GM18511 (cell line): ENCODE results near the gene ATOH8.
"Not testable (repeated sequence)": the region's sequence is repeated elsewhere in the genome, so short reads cannot be mapped to it uniquely, and the experiment has no call there.

ENCODE experiments used
- ATAC-seq: cut with Tn5 transposase; IDR thresholded peaks from one replicate; pipeline ENCODE4 v1.9.1; 2021; ENCODE audit warnings: mild to moderate bottlenecking, moderate library complexity; ENCODE audit not compliant: unreplicated experiment

The ATOH8 gene

GRCh38 chr2:85823951-85824350, 70.2 kb downstream of the ATOH8 start:
- no peak for ATAC-seq

GRCh38 chr2:85826990-85827878, 73.4 kb downstream of the ATOH8 start:
- ATAC-seq: peak; percentile 81

- ATAC-seq: no peak
Measured at GRCh38 chr2:85827879-85828569, 74.2 kb downstream of the ATOH8 start.

GRCh38 chr2:85828725-85829124, 74.9 kb downstream of the ATOH8 start:
- ATAC-seq: no peak

GRCh38 chr2:85829394-85829793, 75.6 kb downstream of the ATOH8 start:
- not testable (repeated sequence) for ATAC-seq

- ATAC-seq: no peak
Measured at GRCh38 chr2:85830645-85831044, 76.9 kb downstream of the ATOH8 start.

GRCh38 chr2:85831735-85832134, 77.9 kb downstream of the ATOH8 start:
- no peak for ATAC-seq

GRCh38 chr2:85834466-85834865, 80.7 kb downstream of the ATOH8 start:
- ATAC-seq: no peak
